HUES6 (cell line): ENCODE measurements around the gene PABPC1L.
"Not testable (repeated sequence)": the region's sequence is repeated elsewhere in the genome, so short reads cannot be mapped to it uniquely, and the experiment has no call there.

Source experiments
- H3K27ac ChIP-seq: 2 replicates; pipeline ENCODE4 v1.7.0; 2013; ENCODE audit warnings: low read depth, mild to moderate bottlenecking, low read length, inconsistent platforms
- H3K27me3 ChIP-seq: 2 replicates; pipeline ENCODE4 v1.6.1; 2013; ENCODE audit warnings: low read length; ENCODE audit not compliant: control insufficient read depth, insufficient read depth
- H3K36me3 ChIP-seq: 2 replicates; pipeline ENCODE4 v1.6.1; 2013; ENCODE audit warnings: low read length; ENCODE audit not compliant: control insufficient read depth, insufficient read depth
- H3K4me1 ChIP-seq: 2 replicates; pipeline ENCODE4 v1.6.1; 2013; ENCODE audit warnings: low read length; ENCODE audit not compliant: control insufficient read depth, insufficient read depth
- H3K4me3 ChIP-seq: 2 replicates; pipeline ENCODE4 v1.5.1; 2013; ENCODE audit warnings: low read depth, low read length
- H3K9ac ChIP-seq: one replicate; pipeline ENCODE4 v1.6.1; 2013; ENCODE audit warnings: mild to moderate bottlenecking, low read length
- H3K9me3 ChIP-seq: 2 replicates; pipeline ENCODE4 v1.6.1; 2013; ENCODE audit warnings: low read depth, low read length; ENCODE audit not compliant: control insufficient read depth, insufficient read depth

Gene PABPC1L

DNA sequence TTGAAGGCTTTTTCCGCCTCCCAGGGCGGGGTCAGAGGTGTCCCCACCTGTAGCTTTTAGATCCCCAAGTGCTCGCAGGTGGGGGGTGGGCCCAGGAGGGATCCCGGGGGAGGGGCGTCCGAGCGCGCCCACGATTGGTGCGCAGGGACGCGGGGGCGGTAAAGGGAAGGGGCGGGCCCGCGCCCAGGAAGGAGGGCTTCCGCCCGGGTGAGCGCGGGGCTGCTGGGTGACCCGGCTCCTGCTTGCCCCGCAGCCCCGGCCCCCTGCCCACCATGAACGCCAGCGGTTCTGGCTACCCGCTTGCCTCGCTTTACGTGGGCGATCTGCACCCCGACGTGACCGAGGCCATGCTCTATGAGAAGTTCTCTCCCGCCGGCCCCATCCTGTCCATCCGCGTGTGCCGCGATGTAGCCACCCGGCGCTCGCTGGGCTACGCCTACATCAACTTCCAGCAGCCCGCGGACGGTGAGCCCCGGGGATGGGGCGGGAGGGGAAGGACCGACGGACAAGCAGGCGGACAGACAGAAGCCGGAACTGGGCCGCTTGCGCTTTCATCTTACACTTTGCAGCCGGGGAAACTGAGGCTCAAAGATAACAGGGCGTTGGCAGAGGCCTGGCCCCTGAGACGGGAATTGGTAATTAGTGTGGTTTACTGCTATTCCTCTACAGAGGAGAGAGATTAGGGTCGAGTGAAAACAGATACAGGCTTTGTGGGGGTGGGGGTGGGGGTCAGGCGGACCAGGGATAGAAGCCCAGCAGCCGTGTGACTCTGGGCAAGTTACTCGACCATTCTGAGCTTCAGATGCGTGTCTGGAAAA, at the start of gene PABPC1L:
Gene PABPC1L (plus strand): TSS at position 189 of the 818 bp plus-strand sequence. CDS start 84 bp downstream, at position 273.
- Histone ChIP-seq H3K36me3 (peaks cover 58% of the 10 kb centered on the region), H3K27ac (peak within 1 kb of the TSS; percentile 59; the same call in 1 of the 2 replicates), H3K4me3 (peak within 1 kb of the TSS; percentile 84), H3K9me3 (no peaks in the 10 kb centered on the region), H3K9ac (peak within 1 kb of the TSS; percentile 76), H3K4me1 (peaks cover 14% of the 10 kb centered on the region), H3K27me3 (no peaks in the 10 kb centered on the region)

DNA sequence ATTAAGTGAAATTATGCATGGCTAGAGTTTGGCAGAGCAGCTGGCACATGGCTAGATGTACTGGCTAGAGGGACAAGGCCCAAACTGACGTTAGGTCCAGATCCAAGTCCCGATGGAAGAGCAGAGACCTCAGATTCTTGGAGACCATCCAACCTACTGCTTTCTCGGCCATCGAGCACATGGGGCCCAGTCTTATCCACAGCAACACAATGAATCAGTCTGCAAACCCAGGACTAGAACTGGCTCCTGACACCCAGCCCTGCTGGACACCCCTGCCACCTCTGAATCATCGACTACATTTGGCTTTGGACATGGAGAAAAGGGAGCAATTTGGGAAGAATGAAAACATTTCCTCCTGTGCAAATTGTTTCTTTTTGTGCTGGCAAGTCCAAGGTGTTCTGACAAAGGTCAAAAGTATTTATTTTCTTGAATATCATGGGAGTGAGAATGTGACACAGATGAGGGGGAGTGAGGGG, 48.3 kb upstream of the PABPC1L start:
- Histone ChIP-seq H3K27ac (no peak overlapping the region), H3K4me1 (no peaks in the 10 kb centered on the region), H3K9ac (no peak overlapping the region), H3K27me3 (no peaks in the 10 kb centered on the region), H3K36me3 (no peaks in the 10 kb centered on the region), H3K9me3 (no peaks in the 10 kb centered on the region), H3K4me3 (no peak overlapping the region)

DNA sequence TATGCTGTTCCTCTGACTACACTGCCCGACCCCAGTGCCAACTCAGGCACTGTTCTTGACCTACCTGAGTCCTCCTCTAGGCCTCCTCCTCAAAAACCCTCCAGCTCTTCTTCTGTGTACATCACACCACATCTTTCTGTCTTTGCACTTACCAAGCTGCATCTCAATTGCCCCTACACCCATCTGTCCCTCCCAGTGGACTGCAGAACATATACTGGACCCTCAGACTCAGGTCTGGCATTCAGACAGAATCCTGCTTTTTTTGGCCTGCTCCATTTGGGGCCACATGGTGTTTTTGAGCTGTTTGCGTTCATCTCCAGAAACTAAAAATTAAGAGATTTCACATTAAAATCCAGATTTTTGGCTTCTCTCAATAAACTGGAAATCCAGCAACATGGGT, 47.6 kb upstream of the PABPC1L start:
- H3K9ac ChIP-seq = no peak overlapping the region
- no peaks in the 10 kb centered on the region for H3K4me1 ChIP-seq
- H3K9me3 ChIP-seq = no peaks in the 10 kb centered on the region
- no peaks in the 10 kb centered on the region for H3K27me3 ChIP-seq
- no peak overlapping the region for H3K4me3 ChIP-seq
- H3K27ac ChIP-seq = no peak overlapping the region
- no peaks in the 10 kb centered on the region for H3K36me3 ChIP-seq

DNA sequence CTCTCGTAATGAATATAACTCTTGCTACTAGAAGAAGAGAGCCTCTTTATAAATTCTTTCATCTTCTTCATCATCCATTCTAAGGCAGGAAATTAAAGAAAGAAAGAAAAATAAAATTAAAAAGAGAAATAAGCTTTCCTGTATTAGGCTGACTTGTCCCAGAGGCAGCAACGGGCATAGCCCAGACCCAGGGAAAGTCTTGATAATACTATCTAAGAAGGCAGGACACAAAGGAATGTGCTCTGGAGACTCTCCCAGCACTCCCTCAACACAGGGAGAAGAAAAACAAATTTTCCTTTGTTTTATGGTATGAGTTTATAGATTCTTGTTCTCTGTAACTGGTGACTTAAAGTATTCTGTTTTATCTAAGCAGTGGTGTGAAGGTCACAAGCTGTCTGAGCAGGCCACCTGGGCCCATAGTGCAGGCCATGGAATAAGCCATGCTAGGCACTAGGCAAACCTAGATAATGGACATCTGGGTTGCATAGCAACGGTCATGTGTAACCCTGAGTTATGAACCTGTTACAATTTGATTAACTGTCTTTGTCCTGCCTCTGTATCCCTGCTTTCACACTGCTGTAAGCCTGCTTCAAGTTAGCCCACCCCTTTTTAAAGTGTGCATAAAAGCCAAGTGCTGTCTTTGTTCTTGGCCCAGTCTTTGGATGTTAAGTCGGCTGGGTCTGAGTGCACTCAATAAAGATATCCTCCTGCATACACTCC, 46.3 kb upstream of the PABPC1L start:
- H3K4me1 ChIP-seq, H3K4me3 ChIP-seq, H3K9ac ChIP-seq, H3K27ac ChIP-seq, H3K9me3 ChIP-seq, H3K36me3 ChIP-seq, H3K27me3 ChIP-seq: not testable (repeated sequence)

DNA sequence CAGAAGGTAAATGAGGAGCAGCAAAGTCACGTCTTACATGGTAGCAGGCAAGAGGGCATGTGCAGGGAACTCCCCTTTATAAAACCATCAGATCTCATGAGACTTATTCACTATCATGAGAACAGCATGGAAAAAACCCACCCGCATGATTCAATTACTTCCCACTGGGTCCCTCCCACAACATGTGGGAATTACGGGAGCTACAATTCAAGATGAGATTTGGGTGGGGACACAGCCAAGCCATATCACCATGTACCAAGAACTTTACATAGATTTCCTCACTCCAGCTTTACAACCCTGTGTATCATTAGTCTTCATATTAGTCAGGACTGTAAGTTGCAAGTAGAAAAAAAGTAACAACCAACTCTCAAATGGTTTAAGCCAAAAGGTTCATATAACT, 45.4 kb upstream of the PABPC1L start:
- not testable (repeated sequence) for H3K4me3 ChIP-seq, H3K27me3 ChIP-seq, H3K27ac ChIP-seq, H3K36me3 ChIP-seq, H3K4me1 ChIP-seq, H3K9me3 ChIP-seq, H3K9ac ChIP-seq

DNA sequence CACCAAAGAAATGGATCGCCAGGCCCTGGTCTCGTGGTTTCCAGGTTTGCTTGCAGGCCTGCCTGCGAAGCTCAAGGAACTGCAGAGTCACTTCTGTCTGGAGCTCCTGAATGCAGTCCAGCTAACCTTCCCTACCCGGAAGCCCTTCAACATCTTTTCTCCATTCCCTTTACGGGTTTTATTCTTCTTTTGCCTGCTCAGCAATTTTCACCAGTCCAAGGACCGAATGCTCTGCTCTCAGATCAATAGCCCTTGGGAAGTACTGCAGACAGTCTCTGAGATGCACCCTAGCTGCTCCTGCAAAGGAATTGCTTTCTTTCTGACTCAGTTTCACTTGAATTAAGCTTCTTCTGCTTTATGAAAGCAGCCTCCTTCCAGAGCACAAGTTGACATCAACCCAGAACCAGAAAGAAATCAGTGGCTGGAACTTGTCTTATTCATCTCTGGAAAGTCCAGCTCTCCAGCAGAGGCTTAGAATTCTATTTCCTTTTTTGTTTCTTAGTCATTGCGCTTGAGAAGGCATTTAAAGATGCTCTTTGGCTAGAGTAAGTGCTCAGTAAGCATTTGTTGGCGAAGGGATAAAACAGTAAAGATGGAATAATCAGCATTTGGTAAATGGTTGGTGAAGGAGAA, 43.0 kb upstream of the PABPC1L start:
- no peaks in the 10 kb centered on the region for H3K9me3 ChIP-seq
- no peak overlapping the region for H3K9ac ChIP-seq
- no peak overlapping the region for H3K4me3 ChIP-seq
- H3K27me3 ChIP-seq = peaks cover 8% of the 10 kb centered on the region; the same call in 1 of the 2 replicates
- H3K36me3 ChIP-seq = no peaks in the 10 kb centered on the region
- no peak overlapping the region for H3K27ac ChIP-seq
- no peaks in the 10 kb centered on the region for H3K4me1 ChIP-seq

DNA sequence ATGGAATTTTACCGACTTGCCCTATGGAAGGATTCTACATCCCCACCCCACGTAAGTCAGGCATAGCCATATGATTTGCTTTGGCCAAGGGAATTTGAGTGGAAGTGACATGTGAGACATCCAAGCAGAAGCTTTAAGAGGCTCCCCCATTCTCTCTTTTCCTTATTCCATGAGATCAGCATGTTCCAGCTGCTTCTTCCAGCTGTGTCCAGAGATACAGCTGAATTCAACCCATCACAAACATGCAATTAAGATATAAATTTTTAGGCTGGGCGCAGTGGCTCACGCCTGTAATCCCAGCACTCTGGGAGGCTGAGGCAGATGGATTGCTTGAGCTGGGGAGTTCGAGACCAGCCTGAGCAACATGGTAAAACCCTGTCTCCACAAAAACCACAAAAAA, 40.4 kb upstream of the PABPC1L start:
- H3K27me3 ChIP-seq = peaks cover 8% of the 10 kb centered on the region; the same call in 1 of the 2 replicates
- H3K4me3 ChIP-seq = no peak overlapping the region
- no peak overlapping the region for H3K9ac ChIP-seq
- no peak overlapping the region for H3K27ac ChIP-seq
- no peaks in the 10 kb centered on the region for H3K4me1 ChIP-seq
- no peaks in the 10 kb centered on the region for H3K9me3 ChIP-seq
- H3K36me3 ChIP-seq = no peaks in the 10 kb centered on the region

DNA sequence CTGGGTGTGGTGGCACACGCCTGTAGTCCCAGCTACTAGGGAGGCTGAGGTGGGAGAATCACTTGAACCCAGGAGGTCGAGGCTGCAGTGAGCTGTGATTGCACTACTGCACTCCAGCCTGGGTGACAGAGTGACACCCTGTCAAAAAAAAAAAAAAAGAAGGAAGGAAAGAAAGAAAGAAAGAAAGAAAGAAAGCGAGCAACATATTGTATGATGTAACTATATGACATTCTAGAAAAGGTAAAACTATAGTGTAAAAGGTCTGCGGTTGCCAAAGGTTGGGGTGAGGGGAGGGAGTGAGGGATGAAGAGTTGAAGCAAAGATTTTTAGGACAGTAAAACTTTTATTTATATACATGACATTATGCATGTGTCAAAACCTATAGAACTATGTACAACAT, 27.5 kb upstream of the PABPC1L start:
- not testable (repeated sequence) for H3K4me3 ChIP-seq, H3K27ac ChIP-seq, H3K36me3 ChIP-seq, H3K27me3 ChIP-seq, H3K9me3 ChIP-seq, H3K9ac ChIP-seq
- peaks cover 13% of the 10 kb centered on the region for H3K4me1 ChIP-seq

DNA sequence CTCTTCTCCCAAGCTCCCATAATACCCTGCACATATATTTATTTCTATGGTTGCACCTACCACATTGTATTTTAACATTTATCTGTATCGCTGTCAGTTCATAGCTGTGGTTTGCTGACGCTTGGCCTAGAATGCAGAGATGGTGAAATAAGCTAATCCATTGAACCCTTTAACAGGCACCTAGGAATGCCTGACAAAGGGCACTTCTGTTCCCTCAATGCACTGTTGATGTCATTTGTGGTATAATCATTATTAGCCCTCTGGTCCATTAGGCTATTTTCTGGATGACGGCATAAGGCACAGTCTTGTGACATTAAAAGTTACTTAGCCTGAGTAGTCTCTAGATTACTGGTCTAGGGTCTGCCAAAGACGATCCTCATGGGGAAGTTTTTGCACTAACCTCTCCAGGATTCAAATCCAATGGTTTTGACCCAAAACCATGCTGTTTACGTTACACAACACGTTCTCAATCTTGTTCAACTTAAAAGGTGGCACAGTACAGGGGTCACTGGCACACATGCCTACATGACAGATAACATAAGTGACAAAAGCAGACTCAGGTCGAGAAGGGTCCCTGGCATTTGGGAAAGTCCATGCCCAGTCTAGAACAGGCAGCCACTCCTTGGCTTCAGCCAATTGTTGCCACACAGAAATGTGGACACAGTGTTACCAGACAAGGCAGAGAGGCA, 26.5 kb upstream of the PABPC1L start:
- no peaks in the 10 kb centered on the region; the same call in 1 of the 2 replicates for H3K27me3 ChIP-seq
- no peaks in the 10 kb centered on the region for H3K9me3 ChIP-seq
- no peak overlapping the region for H3K27ac ChIP-seq
- no peak overlapping the region for H3K9ac ChIP-seq
- peaks cover 5% of the 10 kb centered on the region for H3K36me3 ChIP-seq
- no peak overlapping the region for H3K4me3 ChIP-seq
- H3K4me1 ChIP-seq = peaks cover 16% of the 10 kb centered on the region

DNA sequence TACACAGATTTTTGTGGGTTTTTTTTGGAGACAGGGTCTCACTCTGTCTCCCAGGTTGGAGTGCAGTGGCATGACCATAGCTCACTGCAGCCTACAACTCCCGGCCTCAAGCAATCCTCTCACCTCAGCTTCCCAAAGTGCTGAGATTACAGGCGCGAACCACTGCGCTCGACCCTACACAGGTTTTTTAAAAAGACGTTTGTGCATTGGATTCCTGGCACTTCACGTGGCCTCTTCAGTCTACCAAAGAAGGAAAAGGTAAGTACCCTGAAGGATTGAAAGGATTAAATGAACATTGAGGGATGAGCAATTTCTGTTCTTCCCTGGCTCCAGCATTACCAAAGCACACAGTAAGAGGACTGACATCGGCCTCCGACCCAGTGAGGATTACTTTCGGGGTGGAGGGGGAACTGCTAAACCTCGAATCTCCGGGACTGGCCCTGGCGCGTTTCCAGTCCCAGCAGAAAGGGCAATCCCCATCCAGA, 24.9 kb upstream of the PABPC1L start:
- H3K4me3 ChIP-seq = peak overlapping the region; percentile 64
- no peak overlapping the region for H3K27ac ChIP-seq

More for the DNA sequence above, 24.9 kb upstream of the PABPC1L start:
- peak overlapping the region; percentile 66 for H3K9ac ChIP-seq
- H3K9me3 ChIP-seq = no peaks in the 10 kb centered on the region
- H3K4me1 ChIP-seq = peaks cover 19% of the 10 kb centered on the region
- H3K36me3 ChIP-seq = peaks cover 13% of the 10 kb centered on the region
- H3K27me3 ChIP-seq = no peaks in the 10 kb centered on the region; the same call in 1 of the 2 replicates
